Measurements from ENCODE around the gene CAPN3. TPM values are rescaled to one million over a fixed set of nuclear protein-coding genes. Genes with fewer than 3 reads are reported as not detected.

CAPN3 gene
- total RNA-seq, 2 donors from 2014 or later = 19.8 to 37.0 TPM

DNA sequence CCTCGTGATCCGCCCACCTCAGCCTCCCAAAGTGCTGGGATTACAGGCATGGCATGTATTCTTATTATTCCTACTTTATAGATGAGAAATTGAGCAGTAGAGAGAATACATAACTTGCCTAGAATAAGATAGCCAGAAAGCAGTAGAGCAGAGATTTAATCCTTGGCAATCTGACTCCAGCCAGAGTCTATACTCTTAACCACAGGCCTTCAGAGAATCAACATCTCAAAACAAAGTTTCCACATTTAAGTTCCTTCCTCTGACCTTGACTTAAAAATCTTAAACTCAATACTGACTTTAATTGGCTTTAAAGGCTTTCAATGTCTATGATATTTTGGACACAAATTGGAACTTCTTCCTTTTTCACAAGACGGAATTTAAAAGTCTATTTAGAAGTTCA lies 94.5 kb downstream of the CAPN3 start:
- Histone ChIP-seq H3K9me3 (no peaks in the 10 kb centered on the region), H3K4me3 (no peak overlapping the region), H3K27me3 (replicated peaks; ENCODE audit: insufficient read depth) (no peaks in the 10 kb centered on the region), H3K4me1 (ENCODE audit: control insufficient read depth in 1 of 2, low read depth in 2 of 2) (peaks cover 16 to 50% of the 10 kb centered on the region in 2 donors), H3K27ac (no peak overlapping the region), H3K36me3 (peaks cover 19% of the 10 kb centered on the region)
- DNase-seq (ENCODE audit: low spot score) (no peak), ATAC-seq (ENCODE audit: insufficient number of reproducible peaks, low FRiP score, low read depth) (no peak)
- TF ChIP-seq, protein P1, sequence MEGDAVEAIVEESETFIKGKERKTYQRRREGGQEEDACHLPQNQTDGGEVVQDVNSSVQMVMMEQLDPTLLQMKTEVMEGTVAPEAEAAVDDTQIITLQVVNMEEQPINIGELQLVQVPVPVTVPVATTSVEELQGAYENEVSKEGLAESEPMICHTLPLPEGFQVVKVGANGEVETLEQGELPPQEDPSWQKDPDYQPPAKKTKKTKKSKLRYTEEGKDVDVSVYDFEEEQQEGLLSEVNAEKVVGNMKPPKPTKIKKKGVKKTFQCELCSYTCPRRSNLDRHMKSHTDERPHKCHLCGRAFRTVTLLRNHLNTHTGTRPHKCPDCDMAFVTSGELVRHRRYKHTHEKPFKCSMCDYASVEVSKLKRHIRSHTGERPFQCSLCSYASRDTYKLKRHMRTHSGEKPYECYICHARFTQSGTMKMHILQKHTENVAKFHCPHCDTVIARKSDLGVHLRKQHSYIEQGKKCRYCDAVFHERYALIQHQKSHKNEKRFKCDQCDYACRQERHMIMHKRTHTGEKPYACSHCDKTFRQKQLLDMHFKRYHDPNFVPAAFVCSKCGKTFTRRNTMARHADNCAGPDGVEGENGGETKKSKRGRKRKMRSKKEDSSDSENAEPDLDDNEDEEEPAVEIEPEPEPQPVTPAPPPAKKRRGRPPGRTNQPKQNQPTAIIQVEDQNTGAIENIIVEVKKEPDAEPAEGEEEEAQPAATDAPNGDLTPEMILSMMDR (IDR thresholded peaks at IDR 0.05) = no peak

DNA sequence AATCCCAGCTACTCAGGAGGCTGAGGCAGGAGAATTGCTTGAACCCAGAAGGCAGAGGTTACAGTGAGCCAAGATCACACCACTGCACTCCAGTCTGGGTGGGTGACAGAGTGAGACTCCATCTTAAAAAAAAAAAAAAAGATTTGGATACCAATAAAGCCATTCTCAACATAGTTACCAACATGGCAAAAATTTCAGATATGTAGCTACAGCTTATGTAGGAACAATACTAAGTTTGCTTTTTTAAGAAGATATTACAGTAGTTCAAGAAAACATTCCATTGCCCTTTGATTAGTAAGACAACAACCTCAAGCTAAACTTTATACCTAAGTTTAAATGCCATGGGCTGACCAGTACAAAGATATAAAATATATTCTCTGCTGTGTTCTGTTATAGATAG lies 97.2 kb downstream of the CAPN3 start:
- H3K9me3 ChIP-seq = no peaks in the 10 kb centered on the region
- peaks cover 25 to 56% of the 10 kb centered on the region in 2 donors for H3K4me1 ChIP-seq (ENCODE audit: control insufficient read depth in 1 of 2, low read depth in 2 of 2)
- ATAC-seq (ENCODE audit: insufficient number of reproducible peaks, low FRiP score, low read depth) = no peak
- H3K27me3 ChIP-seq (replicated peaks; ENCODE audit: insufficient read depth) = no peaks in the 10 kb centered on the region
- TF ChIP-seq, protein P1 (IDR thresholded peaks at IDR 0.05) = no peak
- peaks cover 3% of the 10 kb centered on the region for H3K36me3 ChIP-seq
- DNase-seq (ENCODE audit: low spot score) = no peak
- H3K4me3 ChIP-seq = peak overlapping the region; percentile 67
- H3K27ac ChIP-seq = peak overlapping the region; percentile 90 to 92

DNA sequence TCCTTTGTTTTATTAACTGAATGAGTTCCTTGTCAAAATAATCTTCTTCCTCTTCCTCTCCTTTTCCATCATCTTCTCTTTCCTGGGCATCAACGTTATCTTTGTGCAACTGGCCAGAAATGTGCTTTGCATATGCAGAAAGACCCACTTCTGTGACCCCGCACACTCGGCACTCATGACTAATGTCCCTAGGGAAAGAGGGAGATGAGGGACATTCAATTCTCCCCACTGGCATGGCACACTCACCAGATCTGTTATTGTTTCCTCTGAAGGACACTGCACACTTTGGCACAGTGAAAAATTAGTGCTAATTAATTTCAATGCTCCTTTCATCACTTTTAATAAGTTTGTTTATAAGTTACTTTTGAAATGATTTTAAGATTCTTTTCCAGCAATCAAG lies 97.7 kb downstream of the CAPN3 start:
- DNase-seq (ENCODE audit: low spot score) = no peak
- TF ChIP-seq, protein P1 (IDR thresholded peaks at IDR 0.05) = no peak
- peak overlapping the region; percentile 67 for H3K4me3 ChIP-seq
- H3K9me3 ChIP-seq = no peaks in the 10 kb centered on the region
- no peaks in the 10 kb centered on the region for H3K27me3 ChIP-seq (replicated peaks; ENCODE audit: insufficient read depth)
- peak overlapping the region; percentile 90 to 92 for H3K27ac ChIP-seq
- no peaks in the 10 kb centered on the region for H3K36me3 ChIP-seq
- no peak for ATAC-seq (ENCODE audit: insufficient number of reproducible peaks, low FRiP score, low read depth)
- peaks cover 25 to 57% of the 10 kb centered on the region in 2 donors for H3K4me1 ChIP-seq (ENCODE audit: control insufficient read depth in 1 of 2, low read depth in 2 of 2)

DNA sequence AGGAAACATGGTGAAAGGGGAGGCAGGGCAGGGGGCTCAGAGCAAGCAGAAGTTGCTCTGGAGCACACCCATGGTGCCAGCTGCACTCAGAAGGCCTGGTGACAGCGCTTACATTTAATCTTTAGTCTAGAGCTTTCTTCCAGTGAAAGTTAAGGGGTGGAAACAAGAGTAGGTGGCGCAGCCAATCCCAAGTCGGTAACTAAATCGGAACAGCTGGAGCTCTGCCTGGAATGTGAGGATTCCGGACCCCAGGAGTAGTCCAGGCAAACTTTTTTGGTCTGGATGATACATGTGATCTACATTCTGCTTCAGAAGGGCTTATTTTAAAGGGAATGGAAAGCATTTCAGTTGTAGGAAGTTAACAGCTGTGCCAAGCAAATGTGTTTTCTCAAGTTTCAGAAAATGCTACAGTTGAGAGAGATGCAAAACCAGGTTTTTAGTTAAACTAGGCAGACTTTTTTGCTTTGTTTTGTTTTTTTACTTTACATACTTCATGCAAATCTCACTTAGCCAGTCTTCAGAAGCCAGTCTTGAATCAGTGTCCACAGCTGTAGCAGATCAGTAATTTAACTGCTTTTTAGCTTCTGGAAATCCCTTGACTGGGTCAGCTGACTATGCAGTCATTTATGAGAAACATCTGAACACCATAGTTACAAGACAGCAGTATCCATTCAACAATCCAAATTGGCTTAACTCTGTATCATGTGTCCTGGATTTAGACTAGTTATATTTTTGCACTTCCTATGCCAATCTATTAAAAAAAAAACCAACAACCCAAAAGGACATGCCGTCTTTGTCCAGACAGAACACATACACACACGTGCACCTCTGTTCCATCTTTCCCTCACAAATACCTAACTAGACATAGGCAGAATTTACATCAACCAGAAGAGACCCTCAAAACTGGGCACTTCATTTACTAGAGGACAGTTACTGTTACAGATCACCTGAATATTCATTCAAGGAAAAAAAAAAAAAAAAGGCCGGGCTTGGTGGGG lies 98.4 kb downstream of the CAPN3 start:
- H3K36me3 ChIP-seq = no peaks in the 10 kb centered on the region
- H3K27me3 ChIP-seq (replicated peaks; ENCODE audit: insufficient read depth) = no peaks in the 10 kb centered on the region
- peak; percentile 83 for ATAC-seq (ENCODE audit: insufficient number of reproducible peaks, low FRiP score, low read depth)
- peaks cover 25 to 57% of the 10 kb centered on the region in 2 donors for H3K4me1 ChIP-seq (ENCODE audit: control insufficient read depth in 1 of 2, low read depth in 2 of 2)
- TF ChIP-seq, protein P1 (IDR thresholded peaks at IDR 0.05) = no peak
- no peaks in the 10 kb centered on the region for H3K9me3 ChIP-seq
- peak overlapping the region; percentile 90 to 92 for H3K27ac ChIP-seq
- peak overlapping the region; percentile 67 for H3K4me3 ChIP-seq
- peak; percentile 40 for DNase-seq (ENCODE audit: low spot score)

DNA sequence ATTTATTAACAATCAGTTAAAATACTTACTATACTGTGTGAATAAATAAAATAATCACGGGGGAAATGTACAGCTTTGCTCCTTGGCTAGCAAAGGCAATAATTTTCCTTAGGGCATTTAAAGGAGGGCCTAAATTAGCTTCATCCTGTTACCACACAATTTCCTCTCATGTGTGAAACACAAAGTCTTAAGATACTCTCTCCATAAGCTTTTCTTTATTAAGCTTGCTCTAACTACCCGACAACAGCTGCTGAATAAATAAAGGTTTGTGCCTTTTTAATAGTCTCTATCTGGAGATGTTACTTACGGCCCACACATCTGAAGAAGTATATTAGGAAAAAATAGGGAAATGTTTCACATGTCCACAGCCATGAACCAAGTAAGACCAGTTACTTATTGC lies 102.0 kb downstream of the CAPN3 start:
- no peak overlapping the region for H3K4me3 ChIP-seq
- no peaks in the 10 kb centered on the region for H3K9me3 ChIP-seq
- ATAC-seq (ENCODE audit: insufficient number of reproducible peaks, low FRiP score, low read depth) (no peak), DNase-seq (ENCODE audit: low spot score) (no peak)
- peaks cover 16 to 37% of the 10 kb centered on the region in 2 donors for H3K4me1 ChIP-seq (ENCODE audit: control insufficient read depth in 1 of 2, low read depth in 2 of 2)
- TF ChIP-seq, protein P1 (IDR thresholded peaks at IDR 0.05) = no peak
- H3K36me3 ChIP-seq = peaks cover 10% of the 10 kb centered on the region
- H3K27ac ChIP-seq = peak overlapping the region in 1 of 2 donors; percentile 5
- no peaks in the 10 kb centered on the region for H3K27me3 ChIP-seq (replicated peaks; ENCODE audit: insufficient read depth)
